ENCODE results near the gene AFAP1. TPM values are rescaled to one million over a fixed set of nuclear protein-coding genes. Genes with fewer than 3 reads are reported as not detected.
A peak's percentile ranks its signal among the peaks of the same experiment; 100 is the strongest.

Gene AFAP1
- total and polyA plus RNA-seq, 2 donors (not counting 3 experiments of a cell fraction or from before 2014, with no cell fraction given), result 32.3 to 103 TPM

- BruUV-seq (replicated peaks), result no TSS peak
- H3K9me1 ChIP-seq (replicated peaks; ENCODE audit: control insufficient read depth, extremely low read depth, insufficient read depth, low read length), result no peaks in the 10 kb centered on the region
- CTCF ChIA-PET, result interaction anchor here (0.6 to 1.6 kb wide), 5 partner anchors 9 to 53 kb away, joined by 3 to 5 read pairs (median 4); no protein-coding TSS in a partner anchor
- intact Hi-C loops (cut with micrococcal nuclease) (no loop called here), dilution Hi-C loops (cut with MboI; ENCODE audit: extremely low pct_ligation_motif_present, low sequenced_read_pairs) (no loop called here)
- peaks cover 10 to 33% of the 10 kb centered on the region in 2 experiments for H3K36me3 ChIP-seq (ENCODE audit: control insufficient read depth in 2 of 2, extremely low read depth in 1 of 2, insufficient read depth in 2 of 2, low read length in 2 of 2)
- no peaks in the 10 kb centered on the region for H4K20me1 ChIP-seq (replicated peaks; ENCODE audit: control insufficient read depth, extremely low read depth, insufficient read depth, low read length)
- no peaks in the 10 kb centered on the region for H3K27me3 ChIP-seq (ENCODE audit: control insufficient read depth in 2 of 2, insufficient read depth in 2 of 2, low read length in 2 of 2)
- H3K4me1 ChIP-seq (ENCODE audit: control insufficient read depth, extremely low read depth, insufficient read depth, low read length), result peaks cover 39% of the 10 kb centered on the region
- H3K4me2 ChIP-seq (ENCODE audit: insufficient read depth, low read length), result no peak overlapping the region
- no peak overlapping the region for H3K4me3 ChIP-seq (replicated peaks in 1 of 3; ENCODE audit: insufficient read depth in 1 of 3, low read depth in 1 of 3, low read length in 3 of 3)
- H3K9ac ChIP-seq (replicated peaks; ENCODE audit: extremely low read depth, insufficient read depth, low read length), result no peak overlapping the region
- H3K79me2 ChIP-seq (ENCODE audit: control insufficient read depth, insufficient read depth, low read length), result peaks cover 97% of the 10 kb centered on the region
- no peak for FAIRE-seq
- POLR2A ChIA-PET, result no interaction called here
- no peak overlapping the region for H2AFZ ChIP-seq (ENCODE audit: low read depth, low read length)
- TF ChIP-seq MAX (IDR thresholded peaks at IDR 0.05; ENCODE audit: insufficient read depth, insufficient read length), result no peak
- DNase-seq (ENCODE audit: low read depth, low spot score), result no peak
- H3K27ac ChIP-seq (ENCODE audit: insufficient read depth, low read depth, low read length), result peak overlapping the region; percentile 13
- no peaks in the 10 kb centered on the region for H3K9me3 ChIP-seq (replicated peaks; ENCODE audit: control insufficient read depth, insufficient read depth, low read length)
Observed at GRCh38 chr4:7854697-7855370, 84.8 kb downstream of the AFAP1 start.

GRCh38 chr4:7854216-7854615 lies 85.4 kb downstream of the AFAP1 start:
- peaks cover 13 to 37% of the 10 kb centered on the region in 2 experiments for H3K36me3 ChIP-seq (ENCODE audit: control insufficient read depth in 2 of 2, extremely low read depth in 1 of 2, insufficient read depth in 2 of 2, low read length in 2 of 2)

More at GRCh38 chr4:7854216-7854615, 85.4 kb downstream of the AFAP1 start:
- H3K4me2 ChIP-seq (ENCODE audit: insufficient read depth, low read length), result no peak overlapping the region
- dilution Hi-C loops (cut with MboI; ENCODE audit: extremely low pct_ligation_motif_present, low sequenced_read_pairs), result no loop called here
- no peaks in the 10 kb centered on the region for H3K9me3 ChIP-seq (replicated peaks; ENCODE audit: control insufficient read depth, insufficient read depth, low read length)
- H3K9me1 ChIP-seq (replicated peaks; ENCODE audit: control insufficient read depth, extremely low read depth, insufficient read depth, low read length), result no peaks in the 10 kb centered on the region
- H4K20me1 ChIP-seq (replicated peaks; ENCODE audit: control insufficient read depth, extremely low read depth, insufficient read depth, low read length), result no peaks in the 10 kb centered on the region
- ChIA-PET POLR2A (no interaction called here), CTCF (interaction anchor here (1.0 to 1.6 kb wide), 4 partner anchors 48 to 53 kb away, joined by 3 to 5 read pairs (median 3); no protein-coding TSS in a partner anchor)
- TF ChIP-seq POLR2AphosphoS5 (IDR thresholded peaks at IDR 0.05; ENCODE audit: insufficient read depth, low read depth, low read length) (no peak), EZH2 (IDR thresholded peaks at IDR 0.05; ENCODE audit: borderline replicate concordance, low read depth, low read length, severe bottlenecking) (no peak), GATA2 (IDR thresholded peaks at IDR 0.05; ENCODE audit: insufficient read depth, insufficient read length, low read depth, low read length) (no peak), POLR2A (IDR thresholded peaks at IDR 0.05; ENCODE audit: low read depth, low read length) (no peak)
- no TSS peak for BruUV-seq (replicated peaks)
- intact Hi-C loops (cut with micrococcal nuclease), result no loop called here
- H3K79me2 ChIP-seq (ENCODE audit: control insufficient read depth, insufficient read depth, low read length), result peaks cover 97% of the 10 kb centered on the region
- FAIRE-seq, result no peak
- H3K4me1 ChIP-seq (ENCODE audit: control insufficient read depth, extremely low read depth, insufficient read depth, low read length), result peaks cover 36% of the 10 kb centered on the region
- H3K27ac ChIP-seq (ENCODE audit: insufficient read depth, low read depth, low read length), result no peak overlapping the region
- H3K27me3 ChIP-seq (ENCODE audit: control insufficient read depth in 2 of 2, insufficient read depth in 2 of 2, low read length in 2 of 2), result no peaks in the 10 kb centered on the region
- H3K4me3 ChIP-seq (replicated peaks in 1 of 3; ENCODE audit: insufficient read depth in 1 of 3, low read depth in 1 of 3, low read length in 3 of 3), result no peak overlapping the region
- DNase-seq (ENCODE audit: low read depth, low spot score), result no peak
- H2AFZ ChIP-seq (ENCODE audit: low read depth, low read length), result no peak overlapping the region
- no peak overlapping the region for H3K9ac ChIP-seq (replicated peaks; ENCODE audit: extremely low read depth, insufficient read depth, low read length)
